Trophoblast cell (in vitro differentiated cells and primary cell): ENCODE results near the gene TCEAL3.
A peak's percentile ranks its signal among the peaks of the same experiment; 100 is the strongest.

ENCODE experiments used
- DNase-seq, 2 donors: peaks; one replicate each; pipeline ENCODE4 v3.0.0-alpha.2; 2016
- H2AFZ ChIP-seq: 2 replicates; pipeline ENCODE4 v1.6.1; 2013; ENCODE audit warnings: low read length, moderate library complexity, mild to moderate bottlenecking; ENCODE audit not compliant: insufficient read depth, poor library complexity
- H2AK5ac ChIP-seq: 2 replicates; pipeline ENCODE4 v1.6.1; 2013; ENCODE audit warnings: mild to moderate bottlenecking, low read length
- H2BK120ac ChIP-seq: 2 replicates; pipeline ENCODE4 v1.6.1; 2013; ENCODE audit warnings: low read length, mild to moderate bottlenecking, moderate library complexity; ENCODE audit not compliant: insufficient read depth, poor library complexity
- H2BK12ac ChIP-seq: 2 replicates; pipeline ENCODE4 v1.6.1; 2013; ENCODE audit warnings: mild to moderate bottlenecking, low read length, moderate library complexity
- H2BK5ac ChIP-seq: 2 replicates; pipeline ENCODE4 v1.6.1; 2013; ENCODE audit warnings: low read length, low read depth, moderate library complexity, mild to moderate bottlenecking; ENCODE audit not compliant: poor library complexity
- H3K14ac ChIP-seq: 2 replicates; pipeline ENCODE4 v1.6.1; 2013; ENCODE audit warnings: mild to moderate bottlenecking, low read length
- H3K18ac ChIP-seq: 2 replicates; pipeline ENCODE4 v1.6.1; 2013; ENCODE audit warnings: mild to moderate bottlenecking, low read length
- H3K23ac ChIP-seq: 2 replicates; pipeline ENCODE4 v1.6.1; 2013; ENCODE audit warnings: low read length
- H3K27ac ChIP-seq: 2 replicates; pipeline ENCODE4 v1.5.1; 2013; ENCODE audit warnings: low read depth, mild to moderate bottlenecking, inconsistent platforms, low read length, moderate library complexity
- H3K27me3 ChIP-seq: 2 replicates; pipeline ENCODE4 v1.6.1; 2013; ENCODE audit warnings: inconsistent platforms, mild to moderate bottlenecking, low read length, moderate library complexity; ENCODE audit not compliant: insufficient read depth
- H3K36me3 ChIP-seq, 2 experiments: 1 replicate in 1 of 2; 2 replicates in 1 of 2; pipeline ENCODE4 v1.6.1; 2013; ENCODE audit warnings: low read length in 2 of 2, mild to moderate bottlenecking in 2 of 2, moderate library complexity in 1 of 2; ENCODE audit not compliant: insufficient read depth in 2 of 2, control insufficient read depth in 1 of 2
- H3K4ac ChIP-seq: 2 replicates; pipeline ENCODE4 v1.6.1; 2013; ENCODE audit warnings: low read depth, mild to moderate bottlenecking, low read length, moderate library complexity
- H3K4me1 ChIP-seq, 2 experiments: 1 replicate in 1 of 2; 2 replicates in 1 of 2; pipeline ENCODE4 v1.6.1; 2013; ENCODE audit warnings: low read length in 2 of 2, mild to moderate bottlenecking in 2 of 2, moderate library complexity in 1 of 2; ENCODE audit not compliant: insufficient read depth in 2 of 2, control insufficient read depth in 1 of 2
- H3K4me2 ChIP-seq: 2 replicates; pipeline ENCODE4 v1.6.1; 2013; ENCODE audit warnings: inconsistent platforms, mild to moderate bottlenecking, low read length, moderate library complexity
- H3K4me3 ChIP-seq: 2 replicates; pipeline ENCODE4 v1.5.1; 2013; ENCODE audit warnings: mild to moderate bottlenecking, low read depth, low read length, inconsistent platforms
- H3K79me1 ChIP-seq: one replicate; pipeline ENCODE4 v1.6.1; 2013; ENCODE audit warnings: low read length
- H3K79me2 ChIP-seq: 2 replicates; pipeline ENCODE4 v1.6.1; 2013; ENCODE audit warnings: low read length, mild to moderate bottlenecking; ENCODE audit not compliant: control insufficient read depth, insufficient read depth, poor library complexity
- H3K9ac ChIP-seq: 2 replicates; pipeline ENCODE4 v1.6.1; 2013; ENCODE audit warnings: mild to moderate bottlenecking, low read length
- H3K9me3 ChIP-seq: 2 replicates; pipeline ENCODE4 v1.6.1; 2013; ENCODE audit warnings: low read depth, mild to moderate bottlenecking, control low read depth, inconsistent platforms, low read length; ENCODE audit not compliant: insufficient read depth
- H4K12ac ChIP-seq: 2 replicates; pipeline ENCODE4 v1.6.1; 2013; ENCODE audit warnings: low read depth, mild to moderate bottlenecking, low read length, moderate library complexity
- H4K8ac ChIP-seq: 2 replicates; pipeline ENCODE4 v1.6.1; 2013; ENCODE audit warnings: low read depth, mild to moderate bottlenecking, low read length, moderate library complexity
- H4K91ac ChIP-seq: one replicate; pipeline ENCODE4 v1.6.1; 2013; ENCODE audit warnings: low read depth, mild to moderate bottlenecking, low read length, moderate library complexity
- WGBS: extraction: QIAGEN DNeasy Blood & Tissue Kit; methylation state at CpG from one replicate; pipeline ENCODE4 v1.1.7; 2013; ENCODE audit warnings: missing lambda C conversion rate; ENCODE audit not compliant: insufficient read length, insufficient coverage; ENCODE audit errors: extremely low coverage; 5-methylcytosine and 5-hydroxymethylcytosine counted together

The TCEAL3 gene

DNA sequence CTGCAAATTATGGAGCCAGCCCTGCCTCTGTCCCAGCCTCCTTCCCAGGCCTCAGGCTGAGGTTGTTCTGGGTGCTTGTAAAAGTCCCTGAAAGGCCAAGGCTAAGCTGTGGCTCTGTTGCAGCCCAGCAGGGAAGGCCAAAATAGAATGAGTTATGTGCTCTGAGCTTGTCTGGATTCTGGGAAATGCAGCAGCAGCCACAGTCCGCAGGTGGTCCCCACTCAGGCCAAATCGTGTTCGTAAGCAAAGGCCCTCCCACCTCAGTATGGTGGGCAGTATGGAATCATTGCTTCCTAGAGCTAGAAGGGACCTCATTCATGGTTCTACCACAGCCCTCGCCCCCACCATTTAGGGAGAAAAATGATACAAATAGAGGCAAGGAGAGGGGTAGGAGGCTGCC lies 16.3 kb downstream of the TCEAL3 start:
- Histone ChIP-seq H2AK5ac (no peak overlapping the region), H3K18ac (peak overlapping the region; percentile 75), H2BK5ac (peak overlapping the region; percentile 68), H3K9me3 (no peaks in the 10 kb centered on the region), H3K4ac (no peak overlapping the region), H3K9ac (no peak overlapping the region), H4K91ac (peak overlapping the region; percentile 80), H3K27me3 (no peaks in the 10 kb centered on the region), H2BK12ac (peak overlapping the region; percentile 71), H3K4me3 (no peak overlapping the region), H3K14ac (peak overlapping the region; percentile 56), H2BK120ac (peak overlapping the region; percentile 43), H2AFZ (no peak overlapping the region), H3K4me2 (peak overlapping the region; percentile 18), H3K23ac (no peak overlapping the region), H3K79me2 (no peaks in the 10 kb centered on the region), H4K8ac (peak overlapping the region; percentile 47), H3K36me3 (no peaks in the 10 kb centered on the region), H3K27ac (peak overlapping the region; percentile 78), H3K79me1 (peaks cover 11% of the 10 kb centered on the region), H3K4me1 (peaks cover 10% of the 10 kb centered on the region in 2 experiments), H4K12ac (no peak overlapping the region)
- no CpG with 5 or more reads among the region's 4 CpGs for WGBS
- DNase-seq: no peak

GRCh38 chrX:103626855-103627254 lies 19.1 kb downstream of the TCEAL3 start:
- no peak overlapping the region for H3K9ac ChIP-seq
- H3K4ac ChIP-seq: no peak overlapping the region
- H3K18ac ChIP-seq: no peak overlapping the region
- no peak overlapping the region for H3K27ac ChIP-seq
- H3K23ac ChIP-seq: no peak overlapping the region
- H3K36me3 ChIP-seq: no peaks in the 10 kb centered on the region
- no peak overlapping the region for H3K14ac ChIP-seq
- peaks cover 10% of the 10 kb centered on the region in 2 experiments for H3K4me1 ChIP-seq
- H3K4me2 ChIP-seq: no peak overlapping the region
- no peak overlapping the region for H2BK120ac ChIP-seq
- H2BK5ac ChIP-seq: no peak overlapping the region
- H4K12ac ChIP-seq: no peak overlapping the region
- no peak for DNase-seq
- H2AK5ac ChIP-seq: no peak overlapping the region
- H4K8ac ChIP-seq: no peak overlapping the region
- peaks cover 18% of the 10 kb centered on the region for H3K79me1 ChIP-seq
- H3K9me3 ChIP-seq: no peaks in the 10 kb centered on the region
- no peak overlapping the region for H2AFZ ChIP-seq
- no peaks in the 10 kb centered on the region for H3K79me2 ChIP-seq
- no peak overlapping the region for H3K4me3 ChIP-seq
- no peaks in the 10 kb centered on the region for H3K27me3 ChIP-seq
- H4K91ac ChIP-seq: no peak overlapping the region
- no peak overlapping the region for H2BK12ac ChIP-seq

GRCh38 chrX:103628386-103629317 lies 20.9 kb downstream of the TCEAL3 start, which contains the start of gene TCEAL1:
Gene TCEAL1, plus strand, starts transcription at chrX:103628975. Its CDS starts 942 bp downstream, at chrX:103629917.
- Histone ChIP-seq H2BK5ac (peak within 1 kb of the TSS; percentile 89), H2BK12ac (no peak within 1 kb of the TSS), H3K18ac (peak within 1 kb of the TSS; percentile 99), H4K91ac (peak within 1 kb of the TSS; percentile 93), H3K14ac (peak within 1 kb of the TSS; percentile 95), H3K79me2 (no peaks in the 10 kb centered on the region), H3K4me1 (peaks cover 10 to 12% of the 10 kb centered on the region in 2 experiments), H2BK120ac (peak within 1 kb of the TSS; percentile 77), H2AK5ac (no peak within 1 kb of the TSS), H3K27ac (peak within 1 kb of the TSS; percentile 93), H3K36me3 (no peaks in the 10 kb centered on the region), H2AFZ (peak within 1 kb of the TSS; percentile 81), H3K9me3 (no peaks in the 10 kb centered on the region), H3K23ac (no peak within 1 kb of the TSS), H3K27me3 (no peaks in the 10 kb centered on the region), H3K79me1 (peaks cover 18% of the 10 kb centered on the region), H4K12ac (peak within 1 kb of the TSS; percentile 4), H4K8ac (peak within 1 kb of the TSS; percentile 97), H3K4me3 (peak within 1 kb of the TSS; percentile 92), H3K4me2 (peak within 1 kb of the TSS; percentile 87), H3K4ac (peak within 1 kb of the TSS; percentile 86), H3K9ac (peak within 1 kb of the TSS; percentile 95)
- WGBS: no CpG with 5 or more reads among the region's 32 CpGs
- peak; percentile 27 to 45 for DNase-seq

DNA sequence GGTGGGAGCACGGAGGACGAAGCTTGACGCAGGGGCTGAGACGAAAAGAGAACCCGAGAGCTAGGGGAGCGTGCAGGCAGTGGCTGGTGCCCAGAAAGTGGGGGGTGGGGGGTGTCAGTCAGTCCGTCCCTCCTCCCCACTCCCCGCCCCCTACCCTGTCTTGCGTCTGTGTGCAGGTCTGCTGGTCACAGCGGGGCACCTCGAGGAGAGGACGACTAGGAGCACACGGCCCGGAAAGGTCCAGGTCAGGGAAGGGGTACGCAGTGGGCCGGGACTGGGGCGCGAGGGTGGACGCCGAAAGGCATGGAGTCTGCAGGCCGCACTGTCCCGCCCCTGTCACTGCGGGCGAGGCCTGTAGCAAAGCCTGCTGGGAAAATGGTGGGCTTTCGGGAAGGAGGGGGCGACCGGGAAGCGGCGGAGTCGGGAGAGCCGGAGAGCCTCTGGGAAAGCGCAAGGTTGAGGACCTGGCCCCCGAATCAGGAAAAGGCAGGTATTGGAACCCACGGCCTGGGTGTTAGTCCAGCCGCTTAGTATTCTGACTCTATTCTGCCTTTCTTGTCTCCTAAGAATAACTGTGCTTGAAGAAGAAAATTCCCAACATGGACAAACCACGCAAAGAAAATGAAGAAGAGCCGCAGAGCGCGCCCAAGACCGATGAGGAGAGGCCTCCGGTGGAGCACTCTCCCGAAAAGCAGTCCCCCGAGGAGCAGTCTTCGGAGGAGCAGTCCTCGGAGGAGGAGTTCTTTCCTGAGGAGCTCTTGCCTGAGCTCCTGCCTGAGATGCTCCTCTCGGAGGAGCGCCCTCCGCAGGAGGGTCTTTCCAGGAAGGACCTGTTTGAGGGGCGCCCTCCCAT lies 21.8 kb downstream of the TCEAL3 start:
- Histone ChIP-seq H3K27me3 (no peaks in the 10 kb centered on the region), H3K18ac (peak overlapping the region; percentile 99), H3K4me2 (peak overlapping the region; percentile 87), H2AFZ (peak overlapping the region; percentile 81), H3K14ac (peak overlapping the region; percentile 95), H3K4me3 (peak overlapping the region; percentile 92), H4K12ac (peak overlapping the region; percentile 4), H3K79me2 (no peaks in the 10 kb centered on the region), H2BK5ac (peak overlapping the region; percentile 89), H3K4ac (peak overlapping the region; percentile 86), H2AK5ac (no peak overlapping the region), H2BK12ac (no peak overlapping the region), H3K36me3 (no peaks in the 10 kb centered on the region), H3K4me1 (peaks cover 3 to 9% of the 10 kb centered on the region in 2 experiments), H2BK120ac (peak overlapping the region; percentile 77), H4K91ac (peak overlapping the region; percentile 93), H3K9me3 (no peaks in the 10 kb centered on the region), H4K8ac (peak overlapping the region; percentile 97), H3K23ac (no peak overlapping the region), H3K27ac (peak overlapping the region; percentile 93), H3K79me1 (peaks cover 14% of the 10 kb centered on the region), H3K9ac (peak overlapping the region; percentile 95)
- no CpG with 5 or more reads among the region's 49 CpGs for WGBS
- peak in 1 of 2 donors; percentile 38 for DNase-seq
